ENCODE data around the gene D2HGDH. TPM values are rescaled to one million over a fixed set of nuclear protein-coding genes. Genes with fewer than 3 reads are reported as not detected.
A peak's percentile ranks its signal among the peaks of the same experiment; 100 is the strongest.

Gene D2HGDH
- total and polyA plus RNA-seq, 3 donors from 2014 or later = 15.6 to 37.7 (median 36.1) TPM

- TF ChIP-seq CTCF (IDR thresholded peaks at IDR 0.05) (no peak), POLR2A (IDR thresholded peaks at IDR 0.05) (no peak)
- H3K4me3 ChIP-seq = peak overlapping the region in 1 of 2 donors; percentile 26
- WGBS, 2 donors = 57 to 92% methylated on average over 18 to 41 of the region's 41 CpGs
- H3K36me3 ChIP-seq (ENCODE audit: low read depth, missing control alignments) = no peaks in the 10 kb centered on the region
- H3K4me1 ChIP-seq = no peaks in the 10 kb centered on the region
- no peaks in the 10 kb centered on the region for H3K27me3 ChIP-seq
- H3K9me3 ChIP-seq = no peaks in the 10 kb centered on the region
- no peak for DNase-seq
- no peak overlapping the region for H3K27ac ChIP-seq
- intact Hi-C loops (cut with DNase I; ENCODE audit: low total_unique reads) = no loop called here
Measured at GRCh38 chr2:241724259-241724974, 10.0 kb upstream of the D2HGDH start.

- H3K36me3 ChIP-seq (ENCODE audit: low read depth, missing control alignments) = no peaks in the 10 kb centered on the region
- H3K27ac ChIP-seq = no peak overlapping the region
- H3K4me1 ChIP-seq = no peaks in the 10 kb centered on the region
- no peaks in the 10 kb centered on the region for H3K27me3 ChIP-seq
- no peak for TF ChIP-seq CTCF (IDR thresholded peaks at IDR 0.05)
- H3K9me3 ChIP-seq = no peaks in the 10 kb centered on the region
- WGBS, 2 donors = 65 to 77% methylated on average over 42 to 76 of the region's 76 CpGs
- intact Hi-C loops (cut with DNase I; ENCODE audit: low total_unique reads) = no loop called here
- peak overlapping the region; percentile 21 to 26 for H3K4me3 ChIP-seq
- no peak for DNase-seq
Measured at GRCh38 chr2:241724975-241725870, 9.2 kb upstream of the D2HGDH start.

GRCh38 chr2:241726459-241726858 is 8.0 kb upstream of the D2HGDH start:
- DNase-seq = no peak
- H3K9me3 ChIP-seq = no peaks in the 10 kb centered on the region
- no peak overlapping the region for H3K4me3 ChIP-seq
- H3K27me3 ChIP-seq = no peaks in the 10 kb centered on the region
- TF ChIP-seq POLR2A (IDR thresholded peaks at IDR 0.05) (no peak), CTCF (IDR thresholded peaks at IDR 0.05) (no peak)
- no peaks in the 10 kb centered on the region for H3K4me1 ChIP-seq
- no peaks in the 10 kb centered on the region for H3K36me3 ChIP-seq (ENCODE audit: low read depth, missing control alignments)
- H3K27ac ChIP-seq = no peak overlapping the region
- intact Hi-C loops (cut with DNase I; ENCODE audit: low total_unique reads) = no loop called here
- 82 to 91% methylated on average over 10 to 16 of the region's 16 CpGs for WGBS, 2 donors

- no peak overlapping the region for H3K4me3 ChIP-seq
- H3K4me1 ChIP-seq = no peaks in the 10 kb centered on the region
- H3K36me3 ChIP-seq (ENCODE audit: low read depth, missing control alignments) = no peaks in the 10 kb centered on the region
- no peaks in the 10 kb centered on the region for H3K27me3 ChIP-seq
- DNase-seq = no peak
- H3K9me3 ChIP-seq = no peaks in the 10 kb centered on the region
- intact Hi-C loops (cut with DNase I; ENCODE audit: low total_unique reads) = no loop called here
- peak overlapping the region in 1 of 2 donors; percentile 53 for H3K27ac ChIP-seq
- 73 to 83% methylated on average over 4 to 8 of the region's 8 CpGs for WGBS, 2 donors
- TF ChIP-seq POLR2A (IDR thresholded peaks at IDR 0.05) = no peak
- TF ChIP-seq CTCF (IDR thresholded peaks at IDR 0.05) = no peak
Measured at GRCh38 chr2:241728000-241728399, 6.4 kb upstream of the D2HGDH start.

All from testis (tissue), 3 donors.